ENCODE results near the gene GSDMA.

DNA sequence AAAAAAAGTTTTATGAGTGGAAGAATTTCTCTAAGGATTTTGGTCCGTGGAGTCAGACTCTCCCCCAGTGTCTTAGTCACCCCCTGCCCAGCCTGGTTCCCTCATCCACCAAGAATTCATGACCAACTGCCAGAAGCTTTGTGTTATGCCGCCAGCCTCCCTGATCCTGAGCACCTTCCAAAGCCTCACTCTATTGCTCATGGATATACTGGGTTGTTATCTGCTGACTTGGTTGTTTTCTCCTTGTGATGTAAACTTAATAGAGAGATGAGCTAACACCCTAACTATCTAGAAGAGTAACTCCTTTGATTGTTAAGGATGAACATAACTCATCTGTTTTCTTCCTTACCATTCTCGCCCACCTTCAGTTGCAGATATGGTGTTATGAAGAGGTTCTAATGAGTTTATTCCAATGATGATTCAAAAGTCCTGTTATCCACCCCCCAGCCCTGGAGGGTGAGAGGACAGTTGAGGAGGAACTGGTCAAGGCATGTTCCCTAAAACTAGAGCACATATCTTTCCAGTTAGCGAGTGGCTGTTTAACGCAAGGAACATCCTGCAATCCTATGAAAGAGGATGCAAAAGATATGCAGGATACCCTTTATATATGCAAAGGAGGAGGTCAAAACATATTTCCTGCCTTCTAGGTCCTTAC is 16.3 kb downstream of the GSDMA start:
- no peak for TF ChIP-seq NFXL1 (IDR thresholded peaks at IDR 0.05; ENCODE audit: borderline replicate concordance)
- no peak for TF ChIP-seq CTCF (IDR thresholded peaks at IDR 0.05 in 2 of 3, conservative IDR thresholded peaks at IDR 0.05 in 1 of 3; ENCODE audit: control insufficient read depth in 2 of 3, extremely low read depth in 1 of 3, insufficient read depth in 1 of 3, low read depth in 3 of 3, low read length in 3 of 3)
- no peak for TF ChIP-seq ETV6 (conservative IDR thresholded peaks at IDR 0.05 in 1 of 2, IDR thresholded peaks at IDR 0.05 in 1 of 2; ENCODE audit: borderline replicate concordance in 1 of 2, low read depth in 1 of 2)
- TF ChIP-seq POLR2AphosphoS5 (IDR thresholded peaks at IDR 0.05; ENCODE audit: low read length): no peak
- no peak for TF ChIP-seq YY1 (IDR thresholded peaks at IDR 0.05; ENCODE audit: low read depth, low read length)
- no peak for TF ChIP-seq RAD21 (IDR thresholded peaks at IDR 0.05; ENCODE audit: insufficient read depth, low read depth, low read length)
- no peak for TF ChIP-seq POLR2A (IDR thresholded peaks at IDR 0.05; ENCODE audit: low read depth, low read length)
- no peak for TF ChIP-seq CREM (IDR thresholded peaks at IDR 0.05; ENCODE audit: low read depth)

Data from GM12878 (cell line).